K562 (cell line): Measurements from ENCODE around the gene SRGAP3. TPM values are rescaled to one million over a fixed set of nuclear protein-coding genes. Genes with fewer than 3 reads are reported as not detected.

Experiments
- ATAC-seq: fragments of 200-7000 bp; cut with Tn5 transposase; 3 replicates; pipeline ENCODE4 v1.9.1; 2020; ENCODE audit warnings: moderate library complexity
- BruUV-seq: library from RNA; stranded (reverse); fragments of 400-500 nt; replicated peaks from 2 replicates; lab custom pipeline; 2021; lab: Mats Ljungman, UMichigan
- CTCF ChIA-PET: fragments of 300-600 bp; formaldehyde crosslinking; extraction: SDS; loops from one replicate; lab custom pipeline; 2021; ENCODE audit warnings: low intra/inter-chr PET ratio; lab: Yijun Ruan, JAX
- POLR2A ChIA-PET: fragments of 300-600, 350-650 bp; sonication (Branson Sonifier 250); formaldehyde crosslinking; extraction: SDS; loops from one replicate; lab custom pipeline; 2021; ENCODE audit warnings: antibody characterized with exemption, inconsistent platforms; lab: Yijun Ruan, JAX
- DNase-seq, 4 experiments: peaks; one replicate each; pipeline versions ENCODE4 v3.0.0 to v3.0.0-alpha.2; 2011 to 2018; ENCODE audit warnings: low spot score in 3 of 4, mixed read lengths in 3 of 4; ENCODE audit errors: extremely low read depth in 1 of 4
- FAIRE-seq: peaks from 2 replicates; lab custom pipeline; 2011; peaks lifted over from hg19 to GRCh38; lab: Jason Lieb, UNC
- H2AFZ ChIP-seq: 2 replicates; pipeline ENCODE4 v1.6.0; 2011; ENCODE audit warnings: low read depth, low read length, control low read depth, inconsistent platforms
- H3K27ac ChIP-seq: fragments of 200-600 bp; 3 replicates; pipeline ENCODE4 v1.8.0; 2011; ENCODE audit warnings: low read depth, mild to moderate bottlenecking, control low read depth, inconsistent platforms, low read length, moderate library complexity, mixed read lengths; ENCODE audit errors: extremely low read depth
- H3K27me3 ChIP-seq, 2 experiments: fragments of 300-600 bp in 1 of 2; 2 replicates in 1 of 2; 3 replicates in 1 of 2; pipeline versions ENCODE4 v1.6.0 to v1.8.0; 2011; ENCODE audit warnings: inconsistent platforms in 2 of 2, low read length in 2 of 2, mild to moderate bottlenecking in 1 of 2, mixed read lengths in 1 of 2, moderate library complexity in 1 of 2; ENCODE audit not compliant: control insufficient read depth in 2 of 2, insufficient read depth in 2 of 2
- H3K36me3 ChIP-seq: fragments of 300-600 bp; 3 replicates; pipeline ENCODE4 v1.8.0; 2011; ENCODE audit warnings: mild to moderate bottlenecking, low read length, inconsistent platforms; ENCODE audit not compliant: control insufficient read depth, insufficient read depth
- H3K4me1 ChIP-seq, 2 experiments: fragments of 200-600 bp in 1 of 2; replicated peaks in 1 of 2; 2 replicates in 1 of 2; 3 replicates in 1 of 2; pipeline versions ENCODE4 v1.5.1 to v1.8.0; 2011; ENCODE audit warnings: inconsistent platforms in 2 of 2, low read length in 2 of 2, mild to moderate bottlenecking in 1 of 2, mixed read lengths in 1 of 2, moderate library complexity in 1 of 2; ENCODE audit not compliant: control insufficient read depth in 2 of 2, insufficient read depth in 2 of 2
- H3K4me2 ChIP-seq: 2 replicates; pipeline ENCODE4 v1.6.1; 2011; ENCODE audit warnings: low read length, control low read depth, inconsistent platforms, mixed read lengths; ENCODE audit not compliant: insufficient read depth
- H3K4me3 ChIP-seq: fragments of 200-600 bp; sonication (generic), shearing (Covaris generic); 2 replicates; pipeline ENCODE4 v1.5.1; 2016; ENCODE audit warnings: control low read depth, inconsistent platforms
- H3K79me2 ChIP-seq: fragments of 200-600 bp; 3 replicates; pipeline ENCODE4 v1.8.0; 2011; ENCODE audit warnings: low read length, inconsistent platforms; ENCODE audit not compliant: control insufficient read depth, insufficient read depth
- H3K9ac ChIP-seq, 2 experiments: 2 replicates each; pipeline versions ENCODE4 v1.6.0 to v1.6.1; 2011; ENCODE audit warnings: low read depth in 2 of 2, low read length in 2 of 2, control low read depth in 1 of 2, inconsistent platforms in 1 of 2, mild to moderate bottlenecking in 1 of 2, mixed read lengths in 1 of 2; ENCODE audit not compliant: insufficient read depth in 1 of 2
- H3K9me1 ChIP-seq: one replicate; pipeline ENCODE4 v1.6.0; 2011; ENCODE audit warnings: inconsistent platforms, mild to moderate bottlenecking, low read length, moderate library complexity; ENCODE audit not compliant: control insufficient read depth, insufficient read depth
- H3K9me3 ChIP-seq: replicated peaks from 2 replicates; pipeline ENCODE4 v1.5.1; 2011; ENCODE audit warnings: low read depth, low read length, inconsistent platforms; ENCODE audit not compliant: control insufficient read depth, insufficient read depth
- H4K20me1 ChIP-seq: replicated peaks from 2 replicates; pipeline ENCODE4 v1.6.1; 2011; ENCODE audit warnings: low read length, inconsistent platforms, mixed read lengths; ENCODE audit not compliant: control insufficient read depth, insufficient read depth
- EHMT2 ChIP-seq: fragments of 450-650 bp; IDR thresholded peaks from 2 replicates; pipeline ENCODE4 v1.6.1; 2018; ENCODE audit warnings: antibody characterized with exemption
- GABPA ChIP-seq: fragments of 200-800 bp; sonication (Bioruptor generic); conservative IDR thresholded peaks from 2 replicates; pipeline ENCODE4 v1.6.1; 2016; ENCODE audit warnings: low read depth, missing genetic modification characterization, missing compliant biosample characterization
- ZBTB11 ChIP-seq, 3 experiments: fragments of 200-800 bp in 1 of 3; fragments of 250-450 bp in 1 of 3; fragments of 450-650 bp in 1 of 3; sonication (Bioruptor Pico) in 1 of 3; sonication (Bioruptor generic) in 1 of 3; formaldehyde crosslinking in 1 of 3; IDR thresholded peaks; 2 replicates each; pipeline versions ENCODE4 v1.6.1 to v1.8.0; 2016 to 2022; ENCODE audit warnings: mild to moderate bottlenecking in 2 of 3, missing genetic modification characterization in 2 of 3, missing compliant biosample characterization in 1 of 3, moderate library complexity in 1 of 3
- ZBTB40 ChIP-seq, 2 experiments: fragments of 450-650 bp in 1 of 2; sonication (generic) in 1 of 2; formaldehyde crosslinking in 1 of 2; IDR thresholded peaks; 2 replicates each; pipeline versions ENCODE4 v1.7.1 to v1.9.0; 2016 to 2022; ENCODE audit warnings: inconsistent platforms in 1 of 2, mild to moderate bottlenecking in 1 of 2, missing genetic modification reagents in 1 of 2
- ZNF143 ChIP-seq: sonication (generic); formaldehyde crosslinking; IDR thresholded peaks from 2 replicates; pipeline ENCODE4 v1.9.0; 2022; ENCODE audit warnings: mild to moderate bottlenecking, missing genetic modification reagents
- WGBS: fragments of 100-300 bp; shearing (Covaris generic); methylation state at CpG from one replicate; pipeline ENCODE4 v1.1.6; 2016; ENCODE audit warnings: low coverage, mixed read lengths; ENCODE audit not compliant: insufficient coverage; ENCODE audit errors: missing lambda C conversion rate; 5-methylcytosine and 5-hydroxymethylcytosine counted together
- in situ Hi-C: fragments of 300-500 bp; cut with MboI; formaldehyde crosslinking; loops from 4 replicates; pipeline ENCODE4 v1.15.0; 2018; ENCODE audit warnings: inconsistent platforms, mixed read lengths
- intact Hi-C: fragments of 100-400 bp; cut with micrococcal nuclease; formaldehyde crosslinking; loops from 2 replicates; pipeline ENCODE4 v1.14.2; 2022
- polyA plus RNA-seq, 8 experiments: library from polyadenylated mRNA; depleted of rRNA in 4 of 8; stranded (reverse) in 5 of 8; unstranded in 3 of 8; fragments of >200 nt; fragmentation: Nextera tagmentation in 2 of 8; fragmentation: Illumina TruSeq in 1 of 8; extraction: Ambion mirVana in 2 of 8; extraction: Trizol in 1 of 8; gene quantifications; 2 replicates each; pipeline versions ENCODE4 v1.2.1 to v1.2.3, GENCODE V29; 2011 to 2014; ENCODE audit warnings: inconsistent platforms in 1 of 8, missing spikeins in 1 of 8
- total RNA-seq, 7 experiments: library from RNA; depleted of rRNA in 6 of 7; stranded (reverse); fragments of >200 nt in 6 of 7; fragmentation: Illumina TruSeq in 2 of 7; extraction: Trizol in 2 of 7; gene quantifications; 2 replicates each; pipeline versions ENCODE4 v1.2.1 to v1.2.3, GENCODE V29; 2011 to 2021; ENCODE audit warnings: low replicate concordance in 1 of 7

SRGAP3 gene
- total and polyA plus RNA-seq, 9 of the 15 experiments (the other 6 are each of a cell fraction or from before 2014, with no cell fraction given) = 0.11 to 0.85 (median 0.35) TPM; not detected in 2

- Histone ChIP-seq H3K4me3 (no peak overlapping the region), H3K79me2 (no peaks in the 10 kb centered on the region), H3K9ac (no peak overlapping the region), H3K27ac (no peak overlapping the region), H3K4me1 (no peaks in the 10 kb centered on the region; a peak in 2 of 5 replicates), H3K27me3 (peaks cover 16 to 38% of the 10 kb centered on the region in 2 experiments; a peak in 4 of 5 replicates), H3K9me1 (no peaks in the 10 kb centered on the region), H3K4me2 (no peak overlapping the region), H3K36me3 (no peaks in the 10 kb centered on the region), H2AFZ (no peak overlapping the region), H4K20me1 (no peaks in the 10 kb centered on the region; the same call in 1 of the 2 replicates), H3K9me3 (no peaks in the 10 kb centered on the region)
- TF ChIP-seq EHMT2 = peak; percentile 39; the same call in 1 of the 2 replicates
- peak in 2 of 3 experiments; percentile 63 to 93; a peak in 4 of 6 replicates for TF ChIP-seq ZBTB11 (CRISPR knock-in tag; IDR thresholded peaks at IDR 0.05)
- TF ChIP-seq GABPA (tag) = peak; percentile 61
- no peak for TF ChIP-seq ZNF143
- peak; percentile 77 for TF ChIP-seq ZBTB40 (IDR thresholded peaks at IDR 0.05)
- TF ChIP-seq ZBTB40 (CRISPR knock-in tag; IDR thresholded peaks at IDR 0.05) = no peak
- WGBS = 20% methylated on average over 5 of the region's 5 CpGs
- CTCF ChIA-PET = no interaction called here
- intact Hi-C loops (no loop called here), in situ Hi-C loops (no loop called here)
- DNase-seq = no peak
- FAIRE-seq = no peak
- no TSS peak for BruUV-seq
- ATAC-seq = no peak
- POLR2A ChIA-PET = no interaction called here
Observed at GRCh38 chr3:9157651-9158362, 91.6 kb downstream of the SRGAP3 start.
